GM12891 (cell line): ENCODE results near the gene RBM19.

Experiments
- PAX5 ChIP-seq: IDR thresholded peaks from 2 replicates; pipeline ENCODE4 v1.6.1; 2011; ENCODE audit warnings: low read length, moderate library complexity, mild to moderate bottlenecking; ENCODE audit not compliant: insufficient read depth, severe bottlenecking
- POLR2A ChIP-seq: IDR thresholded peaks from 2 replicates; pipeline ENCODE4 v1.6.1; 2011; ENCODE audit warnings: low read depth, low read length, control low read depth
- POLR2AphosphoS5 ChIP-seq: IDR thresholded peaks from 2 replicates; pipeline ENCODE4 v1.6.1; 2011; ENCODE audit warnings: low read depth, low read length, control low read depth
- POU2F2 ChIP-seq: IDR thresholded peaks from 2 replicates; pipeline ENCODE4 v1.6.1; 2011; ENCODE audit warnings: low read depth, mild to moderate bottlenecking, control low read depth, low read length, moderate library complexity
- SPI1 ChIP-seq: IDR thresholded peaks from 2 replicates; pipeline ENCODE4 v1.6.1; 2011; ENCODE audit warnings: low read depth, low read length, control low read depth
- TAF1 ChIP-seq: IDR thresholded peaks from 2 replicates; pipeline ENCODE4 v1.6.1; 2011; ENCODE audit warnings: low read depth, low read length, control low read depth

DNA sequence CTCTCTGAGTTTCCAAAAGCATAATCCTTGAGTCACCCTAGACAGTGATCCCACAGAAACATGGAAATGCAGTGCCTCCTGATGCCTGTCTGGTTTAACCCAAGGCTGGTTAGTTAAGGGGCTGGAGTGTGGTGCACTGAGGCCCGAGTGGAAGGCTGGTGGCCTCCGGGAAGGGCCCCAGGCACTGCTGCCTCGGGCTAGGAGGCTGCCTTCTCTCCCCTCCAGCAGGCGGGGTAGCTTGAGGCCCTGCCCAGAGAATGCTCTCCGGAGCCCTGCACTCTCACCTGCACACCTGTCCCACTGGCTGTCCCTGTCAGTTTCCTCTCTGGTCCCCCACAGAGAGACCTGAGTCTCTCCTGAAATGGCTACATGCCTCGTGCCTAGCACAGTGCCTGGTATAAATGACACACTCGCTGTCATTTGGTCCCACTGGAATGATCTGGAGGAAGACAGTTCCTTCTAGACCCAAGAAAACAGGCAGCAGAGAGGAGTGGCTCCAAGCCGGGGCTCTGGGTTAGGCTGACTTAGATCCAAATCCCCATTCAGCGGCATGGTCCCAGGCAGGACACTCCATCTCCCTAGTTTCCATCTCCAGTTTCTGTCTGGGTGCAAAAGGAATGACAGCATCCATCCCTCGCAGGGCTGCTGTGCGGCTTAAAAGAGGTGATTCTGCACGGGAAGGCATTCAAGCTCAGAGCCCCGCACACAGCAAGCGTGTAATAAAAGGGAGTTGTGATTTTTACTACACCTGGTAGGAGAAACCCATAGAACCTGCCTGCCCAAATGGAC, 54.0 kb downstream of the RBM19 start:
- no peak for TF ChIP-seq POLR2A
- TF ChIP-seq POLR2AphosphoS5 = no peak
- TF ChIP-seq TAF1 = no peak
- no peak for TF ChIP-seq POU2F2
- no peak for TF ChIP-seq PAX5
- no peak for TF ChIP-seq SPI1
